ENCODE results near the gene KCND3. TPM values are rescaled to one million over a fixed set of nuclear protein-coding genes. Genes with fewer than 3 reads are reported as not detected.
A peak's percentile ranks its signal among the peaks of the same experiment; 100 is the strongest.

KCND3 gene
- total RNA-seq, 3 donors from 2014 or later (not counting 1 experiment from before 2014, with no cell fraction given), result 0.07 to 0.16 TPM; not detected in 1

DNA sequence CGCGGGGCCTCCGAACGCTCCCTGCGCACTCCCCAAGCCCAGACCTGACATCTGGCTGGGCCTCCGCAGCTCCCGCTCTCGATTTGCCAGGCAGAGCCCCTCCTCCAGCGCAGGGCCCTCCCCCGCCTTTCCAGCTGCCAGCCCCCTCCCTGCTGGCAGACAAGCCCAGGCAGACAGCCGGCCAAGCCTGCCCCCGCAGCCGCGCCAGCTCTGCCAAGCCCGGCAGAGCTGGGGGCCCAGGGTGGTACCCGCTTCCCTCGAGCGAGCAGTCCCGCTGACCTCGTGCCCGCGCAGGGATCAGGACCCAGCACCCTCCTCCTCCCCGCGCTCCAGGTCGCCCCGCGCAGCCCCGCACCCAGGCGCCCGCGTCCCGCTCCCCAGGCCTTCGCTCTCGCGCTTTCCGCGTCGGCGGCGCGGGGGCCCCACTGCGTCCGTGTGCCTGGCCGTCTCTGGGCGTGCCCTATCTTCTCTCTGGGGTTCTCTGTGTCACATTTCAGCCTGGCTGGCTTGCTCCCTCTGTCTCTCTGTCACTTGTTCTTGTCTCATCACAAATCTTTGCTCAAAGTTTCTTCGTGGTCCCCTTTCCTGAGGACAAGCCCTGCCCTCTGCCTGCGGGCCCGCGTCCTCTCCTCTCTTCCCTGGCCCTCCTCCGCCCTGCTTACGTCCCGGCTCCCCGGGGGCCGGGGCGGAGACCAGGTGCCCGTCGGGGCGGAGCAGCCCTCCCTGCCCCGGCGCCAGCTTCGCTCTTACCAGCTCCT is 250.9 kb downstream of the KCND3 start:
- intact Hi-C loops (cut with micrococcal nuclease), result no loop called here
- no peaks in the 10 kb centered on the region for H3K36me3 ChIP-seq (ENCODE audit: control insufficient read depth, insufficient read depth, low read length)
- H3K27me3 Mint-ChIP-seq (ENCODE audit: low read depth in 2 of 2), result peaks cover 17 to 30% of the 10 kb centered on the region in 2 donors
- no peaks in the 10 kb centered on the region for H3K9me3 Mint-ChIP-seq
- H3K36me3 Mint-ChIP-seq, result no peaks in the 10 kb centered on the region
- H3K27ac ChIP-seq (ENCODE audit: low read length), result peak overlapping the region; percentile 38
- no peak for TF ChIP-seq CTCF (IDR thresholded peaks at IDR 0.05)
- H3K9me3 ChIP-seq (ENCODE audit: control insufficient read depth, insufficient read depth, low read length), result no peaks in the 10 kb centered on the region
- DNase-seq (peak; percentile 32 to 69), ATAC-seq (peak; percentile 56 to 63 (median 60))
- peaks cover 23% of the 10 kb centered on the region for H3K27me3 ChIP-seq (ENCODE audit: control insufficient read depth, insufficient read depth, low read length)
- peak overlapping the region; percentile 92 for H3K4me3 Mint-ChIP-seq
- under 1% methylated on average over 61 of the region's 61 CpGs for WGBS (ENCODE audit: insufficient coverage)
- peak overlapping the region; percentile 45 to 77 for H3K27ac Mint-ChIP-seq
- peaks cover 22 to 36% of the 10 kb centered on the region in 2 donors for H3K4me1 Mint-ChIP-seq
- H3K4me3 ChIP-seq (ENCODE audit: low read length), result peak overlapping the region; percentile 54
- peaks cover 31% of the 10 kb centered on the region for H3K4me1 ChIP-seq (ENCODE audit: control insufficient read depth, insufficient read depth, low read length)

GRCh38 chr1:111738133-111738435 is 251.4 kb downstream of the KCND3 start:
- Histone ChIP-seq H3K4me1 (ENCODE audit: control insufficient read depth, insufficient read depth, low read length) (peaks cover 33% of the 10 kb centered on the region), H3K4me3 (ENCODE audit: low read length) (peak overlapping the region; percentile 1), H3K27me3 (ENCODE audit: control insufficient read depth, insufficient read depth, low read length) (peaks cover 23% of the 10 kb centered on the region), H3K9me3 (ENCODE audit: control insufficient read depth, insufficient read depth, low read length) (no peaks in the 10 kb centered on the region), H3K36me3 (ENCODE audit: control insufficient read depth, insufficient read depth, low read length) (no peaks in the 10 kb centered on the region), H3K27ac (ENCODE audit: low read length) (no peak overlapping the region)
- no peak for TF ChIP-seq CTCF (IDR thresholded peaks at IDR 0.05)
- Mint-ChIP-seq H3K36me3 (no peaks in the 10 kb centered on the region), H3K27ac (peak overlapping the region in 1 of 2 donors; percentile 13), H3K4me1 (peaks cover 22 to 36% of the 10 kb centered on the region in 2 donors), H3K4me3 (peak overlapping the region; percentile 84), H3K27me3 (ENCODE audit: low read depth in 2 of 2) (peaks cover 17 to 29% of the 10 kb centered on the region in 2 donors), H3K9me3 (no peaks in the 10 kb centered on the region)
- ATAC-seq, result peak in 2 of 3 donors; percentile 26 to 38
- intact Hi-C loops (cut with micrococcal nuclease), result no loop called here
- WGBS (ENCODE audit: insufficient coverage), result 19% methylated on average over 8 of the region's 9 CpGs
- no peak for DNase-seq

GRCh38 chr1:111737216-111738132 is 252.0 kb downstream of the KCND3 start:
- Mint-ChIP-seq H3K4me3 (peak overlapping the region; percentile 84), H3K27ac (peak overlapping the region in 1 of 2 donors; percentile 13), H3K4me1 (peaks cover 22 to 36% of the 10 kb centered on the region in 2 donors), H3K9me3 (no peaks in the 10 kb centered on the region), H3K27me3 (ENCODE audit: low read depth in 2 of 2) (peaks cover 14 to 26% of the 10 kb centered on the region in 2 donors), H3K36me3 (no peaks in the 10 kb centered on the region)
- intact Hi-C loops (cut with micrococcal nuclease), result no loop called here
- ATAC-seq, result no peak
- 59% methylated on average over 8 of the region's 8 CpGs for WGBS (ENCODE audit: insufficient coverage)
- H3K4me3 ChIP-seq (ENCODE audit: low read length), result no peak overlapping the region
- H3K9me3 ChIP-seq (ENCODE audit: control insufficient read depth, insufficient read depth, low read length), result no peaks in the 10 kb centered on the region
- TF ChIP-seq CTCF (IDR thresholded peaks at IDR 0.05), result no peak
- DNase-seq, result no peak
- H3K36me3 ChIP-seq (ENCODE audit: control insufficient read depth, insufficient read depth, low read length), result no peaks in the 10 kb centered on the region
- H3K27me3 ChIP-seq (ENCODE audit: control insufficient read depth, insufficient read depth, low read length), result peaks cover 23% of the 10 kb centered on the region
- H3K27ac ChIP-seq (ENCODE audit: low read length), result no peak overlapping the region
- H3K4me1 ChIP-seq (ENCODE audit: control insufficient read depth, insufficient read depth, low read length), result peaks cover 33% of the 10 kb centered on the region

All from natural killer cell (primary cell).